DND-41 (cell line): ENCODE data around the gene RPUSD1.

Source experiments
- CTCF ChIP-seq: IDR thresholded peaks from 2 replicates; pipeline ENCODE4 v1.5.1; 2012; ENCODE audit warnings: borderline replicate concordance, low read length, moderate library complexity, mild to moderate bottlenecking; ENCODE audit not compliant: poor library complexity, severe bottlenecking; ENCODE audit errors: extremely low read depth
- EZH2 ChIP-seq: IDR thresholded peaks from 3 replicates; pipeline ENCODE4 v1.6.1; 2012; ENCODE audit warnings: borderline replicate concordance, low read depth, mild to moderate bottlenecking, moderate library complexity, low read length, inconsistent platforms; ENCODE audit not compliant: severe bottlenecking

- TF ChIP-seq CTCF, result no peak
- TF ChIP-seq EZH2, result no peak
Measured at GRCh38 chr16:734981-735881, 53.0 kb downstream of the RPUSD1 start.
